OCI-LY1 (cell line): Measurements from ENCODE around the gene HMGXB3.

Source experiments
- EZH2 ChIP-seq: fragments of 200-600 bp; sonication (generic), shearing (Covaris generic); IDR thresholded peaks from 2 replicates; pipeline ENCODE4 v1.8.0; 2017; ENCODE audit warnings: borderline replicate concordance, mixed run types, mild to moderate bottlenecking, antibody characterized with exemption, low read length, moderate library complexity, mixed read lengths
- TF ChIP-seq, protein P1 (sequence below): fragments of 200-600 bp; sonication (generic), shearing (Covaris generic); IDR thresholded peaks from 2 replicates; pipeline ENCODE4 v1.5.1; 2017; ENCODE audit warnings: mild to moderate bottlenecking, antibody characterized with exemption, low read length, moderate library complexity, mixed read lengths

DNA sequence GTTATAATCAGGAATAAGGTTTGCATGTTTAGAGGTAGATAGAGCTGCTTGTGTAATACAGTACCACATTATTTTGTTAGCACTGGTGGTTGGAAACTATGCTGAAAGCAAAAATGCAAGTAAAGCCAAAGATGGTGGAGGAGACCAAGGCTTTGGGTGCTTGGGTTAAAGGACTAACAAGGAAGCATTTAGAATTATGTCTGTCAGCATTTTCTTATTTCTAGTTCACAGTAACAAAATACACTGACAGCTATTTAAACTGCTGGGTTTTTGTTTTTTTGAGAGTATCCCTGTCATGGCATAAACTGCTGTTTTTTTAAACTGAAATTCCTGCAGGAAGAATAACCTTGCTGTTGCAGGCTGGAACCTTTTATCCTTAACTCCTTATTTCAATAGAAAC is 6.5 kb downstream of the HMGXB3 start:
- TF ChIP-seq, protein P1, sequence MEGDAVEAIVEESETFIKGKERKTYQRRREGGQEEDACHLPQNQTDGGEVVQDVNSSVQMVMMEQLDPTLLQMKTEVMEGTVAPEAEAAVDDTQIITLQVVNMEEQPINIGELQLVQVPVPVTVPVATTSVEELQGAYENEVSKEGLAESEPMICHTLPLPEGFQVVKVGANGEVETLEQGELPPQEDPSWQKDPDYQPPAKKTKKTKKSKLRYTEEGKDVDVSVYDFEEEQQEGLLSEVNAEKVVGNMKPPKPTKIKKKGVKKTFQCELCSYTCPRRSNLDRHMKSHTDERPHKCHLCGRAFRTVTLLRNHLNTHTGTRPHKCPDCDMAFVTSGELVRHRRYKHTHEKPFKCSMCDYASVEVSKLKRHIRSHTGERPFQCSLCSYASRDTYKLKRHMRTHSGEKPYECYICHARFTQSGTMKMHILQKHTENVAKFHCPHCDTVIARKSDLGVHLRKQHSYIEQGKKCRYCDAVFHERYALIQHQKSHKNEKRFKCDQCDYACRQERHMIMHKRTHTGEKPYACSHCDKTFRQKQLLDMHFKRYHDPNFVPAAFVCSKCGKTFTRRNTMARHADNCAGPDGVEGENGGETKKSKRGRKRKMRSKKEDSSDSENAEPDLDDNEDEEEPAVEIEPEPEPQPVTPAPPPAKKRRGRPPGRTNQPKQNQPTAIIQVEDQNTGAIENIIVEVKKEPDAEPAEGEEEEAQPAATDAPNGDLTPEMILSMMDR, result no peak
- no peak for TF ChIP-seq EZH2
